GM23338 (cell line): ENCODE data around the gene PPP6R2. TPM values are rescaled to one million over a fixed set of nuclear protein-coding genes. Genes with fewer than 3 reads are reported as not detected.

Source experiments
- ATAC-seq: fragments of 200-7000 bp; cut with Tn5 transposase; 3 replicates; pipeline ENCODE4 v1.9.1; 2020
- DNase-seq: peaks from one replicate; pipeline ENCODE4 v3.0.0-alpha.2; 2015; ENCODE audit warnings: low spot score
- H2AFZ ChIP-seq: fragments of 200-600 bp; sonication (generic); 2 replicates; pipeline ENCODE4 v1.8.0; 2016; ENCODE audit warnings: antibody characterized with exemption, mild to moderate bottlenecking, moderate library complexity
- H3F3A ChIP-seq: fragments of 200-600 bp; sonication (generic); replicated peaks from 2 replicates; pipeline ENCODE4 v1.8.0; 2017; ENCODE audit warnings: antibody characterized with exemption, mixed run types, low read depth
- H3K27ac ChIP-seq: fragments of 200-600 bp; sonication (generic); 2 replicates; pipeline ENCODE4 v1.6.1; 2016; ENCODE audit warnings: low read depth
- H3K27me3 ChIP-seq: fragments of 200-600 bp; sonication (generic); 2 replicates; pipeline ENCODE4 v1.8.0; 2016; ENCODE audit warnings: mild to moderate bottlenecking, mixed run types, moderate library complexity; ENCODE audit not compliant: insufficient read depth
- H3K36me3 ChIP-seq: fragments of 200-600 bp; sonication (generic); 2 replicates; pipeline ENCODE4 v1.8.0; 2016; ENCODE audit warnings: mild to moderate bottlenecking; ENCODE audit not compliant: insufficient read depth
- H3K4me1 ChIP-seq: fragments of 200-600 bp; sonication (generic); 2 replicates; pipeline ENCODE4 v1.8.0; 2016; ENCODE audit warnings: mild to moderate bottlenecking, moderate library complexity; ENCODE audit not compliant: insufficient read depth
- H3K4me2 ChIP-seq: fragments of 200-600 bp; sonication (generic); 2 replicates; pipeline ENCODE4 v1.7.1; 2017; ENCODE audit warnings: mixed run types
- H3K4me3 ChIP-seq: fragments of 200-600 bp; sonication (generic); 2 replicates; pipeline ENCODE4 v1.6.1; 2016; ENCODE audit warnings: mixed run types
- H3K79me2 ChIP-seq: fragments of 200-600 bp; sonication (generic); replicated peaks from 2 replicates; pipeline ENCODE4 v1.8.0; 2017; ENCODE audit warnings: mild to moderate bottlenecking; ENCODE audit not compliant: insufficient read depth
- H3K9me2 ChIP-seq: fragments of 200-600 bp; sonication (generic); 2 replicates; pipeline ENCODE4 v1.8.0; 2017; ENCODE audit not compliant: insufficient read depth
- H4K20me1 ChIP-seq: fragments of 200-600 bp; sonication (generic); replicated peaks from 2 replicates; pipeline ENCODE4 v1.8.0; 2017; ENCODE audit warnings: mild to moderate bottlenecking; ENCODE audit not compliant: insufficient read depth
- H3K27ac Mint-ChIP-seq: 2 replicates; pipeline ENCODE4 v1.8.0; 2020; ENCODE audit warnings: inconsistent platforms, mild to moderate bottlenecking, moderate library complexity, mixed read lengths
- H3K27me3 Mint-ChIP-seq: 3 replicates; pipeline ENCODE4 v1.8.0; 2022; ENCODE audit warnings: low read depth, mild to moderate bottlenecking, moderate library complexity, mixed read lengths, inconsistent platforms; ENCODE audit not compliant: insufficient read depth, poor library complexity
- H3K36me3 Mint-ChIP-seq: 3 replicates; pipeline ENCODE4 v1.8.0; 2021; ENCODE audit warnings: low read depth, mild to moderate bottlenecking, inconsistent platforms, moderate library complexity, mixed read lengths
- H3K4me1 Mint-ChIP-seq: 3 replicates; pipeline ENCODE4 v1.8.0; 2020; ENCODE audit warnings: mild to moderate bottlenecking, inconsistent platforms, mixed read lengths
- H3K4me3 Mint-ChIP-seq: 3 replicates; pipeline ENCODE4 v1.8.0; 2021; ENCODE audit warnings: moderate library complexity, mild to moderate bottlenecking, inconsistent platforms, mixed read lengths
- H3K9me3 Mint-ChIP-seq: 3 replicates; pipeline ENCODE4 v1.8.0; 2020; ENCODE audit warnings: moderate library complexity, mild to moderate bottlenecking, inconsistent platforms, mixed read lengths
- CREB1 ChIP-seq: fragments of 250-450 bp; sonication (Bioruptor Pico); IDR thresholded peaks from 2 replicates; pipeline ENCODE4 v1.5.0; 2020; ENCODE audit warnings: low read depth, mild to moderate bottlenecking, moderate library complexity
- ETS1 ChIP-seq: IDR thresholded peaks from 2 replicates; pipeline ENCODE4 v1.6.1; 2016; ENCODE audit warnings: antibody characterized with exemption
- EZH2 ChIP-seq: fragments of 200-600 bp; sonication (generic); IDR thresholded peaks from one replicate; pipeline ENCODE4 v1.8.0; 2017; ENCODE audit warnings: antibody characterized with exemption, mild to moderate bottlenecking, low read depth; ENCODE audit not compliant: unreplicated experiment
- EZH2phosphoT487 ChIP-seq: fragments of 200-600 bp; sonication (generic); IDR thresholded peaks from one replicate; pipeline ENCODE4 v1.8.1; 2018; ENCODE audit warnings: antibody characterized with exemption; ENCODE audit not compliant: unreplicated experiment
- JUNB ChIP-seq: IDR thresholded peaks from one replicate; pipeline ENCODE4 v1.6.1; 2016; ENCODE audit warnings: antibody characterized with exemption; ENCODE audit not compliant: unreplicated experiment
- NANOG ChIP-seq: IDR thresholded peaks from 2 replicates; pipeline ENCODE4 v1.6.1; 2016; ENCODE audit warnings: antibody characterized with exemption, borderline replicate concordance
- POLR2AphosphoS5 ChIP-seq: IDR thresholded peaks from 2 replicates; pipeline ENCODE4 v1.6.1; 2016; ENCODE audit warnings: antibody characterized with exemption, low read depth
- REST ChIP-seq: IDR thresholded peaks from one replicate; pipeline ENCODE4 v1.6.1; 2018; ENCODE audit warnings: antibody characterized with exemption; ENCODE audit not compliant: unreplicated experiment
- ZNF114 ChIP-seq: fragments of 250-450 bp; sonication (Bioruptor Pico); IDR thresholded peaks from 2 replicates; pipeline ENCODE4 v1.5.0; 2020; ENCODE audit warnings: mild to moderate bottlenecking, moderate library complexity
- ZNF331 ChIP-seq: fragments of 250-450 bp; sonication (Bioruptor Pico); IDR thresholded peaks from 2 replicates; pipeline ENCODE4 v1.5.0; 2020; ENCODE audit warnings: low read depth, mild to moderate bottlenecking, moderate library complexity
- polyA plus RNA-seq: library from polyadenylated mRNA; unstranded; fragments of >200 nt; fragmentation: Nextera tagmentation; extraction: Ambion mirVana; gene quantifications from 2 replicates; pipeline ENCODE4 v1.2.1, GENCODE V29; 2016
- total RNA-seq: library from RNA; depleted of rRNA; stranded (reverse); fragments of >200 nt; shearing (Covaris generic); gene quantifications from 2 replicates; pipeline ENCODE4 v1.2.3, GENCODE V29; 2014
- TF ChIP-seq, protein P1 (sequence below), 2 experiments: fragments of 200-600 bp in 1 of 2; sonication (generic) in 1 of 2; conservative IDR thresholded peaks; 2 replicates each; pipeline versions ENCODE4 v1.5.1 to v1.6.1; 2016 to 2017; ENCODE audit warnings: antibody characterized with exemption in 2 of 2, low read depth in 2 of 2, mild to moderate bottlenecking in 2 of 2, moderate library complexity in 1 of 2

PPP6R2 gene
- total and polyA plus RNA-seq, 2 experiments from 2014 or later = 11.9 to 45.8 TPM

GRCh38 chr22:50467341-50467740, 124.2 kb downstream of the PPP6R2 start:
- Histone ChIP-seq H3K79me2 (peaks cover 42% of the 10 kb centered on the region), H3K27me3 (no peaks in the 10 kb centered on the region), H3K36me3 (no peaks in the 10 kb centered on the region), H4K20me1 (peaks cover 28% of the 10 kb centered on the region), H3K4me2 (no peak overlapping the region), H2AFZ (no peak overlapping the region), H3F3A (no peaks in the 10 kb centered on the region), H3K4me1 (peaks cover 8% of the 10 kb centered on the region; the same call in 1 of the 2 replicates), H3K4me3 (no peak overlapping the region), H3K27ac (no peak overlapping the region), H3K9me2 (no peaks in the 10 kb centered on the region)
- no peak for ATAC-seq
- H3K9me3 Mint-ChIP-seq = no peaks in the 10 kb centered on the region
- H3K4me1 Mint-ChIP-seq = peaks cover 20% of the 10 kb centered on the region
- H3K4me3 Mint-ChIP-seq = no peak overlapping the region
- no peak for DNase-seq
- peaks cover 12% of the 10 kb centered on the region for H3K27me3 Mint-ChIP-seq
- TF ChIP-seq EZH2 = no peak
- TF ChIP-seq EZH2phosphoT487 = no peak
- TF ChIP-seq JUNB = no peak
- no peak for TF ChIP-seq NANOG
- TF ChIP-seq POLR2AphosphoS5 = no peak
- TF ChIP-seq ZNF331 (CRISPR knock-in tag) = no peak
- TF ChIP-seq ZNF114 (CRISPR knock-in tag) = no peak
- peaks cover 23% of the 10 kb centered on the region for H3K36me3 Mint-ChIP-seq
- no peak overlapping the region for H3K27ac Mint-ChIP-seq

- H3K27me3 Mint-ChIP-seq = peaks cover 12% of the 10 kb centered on the region
- Histone ChIP-seq H3K9me2 (no peaks in the 10 kb centered on the region), H2AFZ (no peak overlapping the region), H3K4me2 (no peak overlapping the region), H3K36me3 (no peaks in the 10 kb centered on the region), H3F3A (no peaks in the 10 kb centered on the region), H3K79me2 (peaks cover 48% of the 10 kb centered on the region), H3K27ac (no peak overlapping the region), H3K27me3 (no peaks in the 10 kb centered on the region), H3K4me3 (no peak overlapping the region), H3K4me1 (peaks cover 8% of the 10 kb centered on the region; the same call in 1 of the 2 replicates), H4K20me1 (peaks cover 33% of the 10 kb centered on the region)
- peaks cover 20% of the 10 kb centered on the region for H3K36me3 Mint-ChIP-seq
- H3K4me3 Mint-ChIP-seq = no peak overlapping the region
- ATAC-seq = no peak
- DNase-seq = no peak
- no peaks in the 10 kb centered on the region for H3K9me3 Mint-ChIP-seq
- no peak overlapping the region for H3K27ac Mint-ChIP-seq
- peaks cover 20% of the 10 kb centered on the region for H3K4me1 Mint-ChIP-seq
- TF ChIP-seq NANOG = no peak
- TF ChIP-seq ZNF114 (CRISPR knock-in tag) = no peak
- TF ChIP-seq CREB1 = no peak
- no peak for TF ChIP-seq JUNB
- no peak for TF ChIP-seq EZH2
- no peak for TF ChIP-seq EZH2phosphoT487
- TF ChIP-seq, protein P1, sequence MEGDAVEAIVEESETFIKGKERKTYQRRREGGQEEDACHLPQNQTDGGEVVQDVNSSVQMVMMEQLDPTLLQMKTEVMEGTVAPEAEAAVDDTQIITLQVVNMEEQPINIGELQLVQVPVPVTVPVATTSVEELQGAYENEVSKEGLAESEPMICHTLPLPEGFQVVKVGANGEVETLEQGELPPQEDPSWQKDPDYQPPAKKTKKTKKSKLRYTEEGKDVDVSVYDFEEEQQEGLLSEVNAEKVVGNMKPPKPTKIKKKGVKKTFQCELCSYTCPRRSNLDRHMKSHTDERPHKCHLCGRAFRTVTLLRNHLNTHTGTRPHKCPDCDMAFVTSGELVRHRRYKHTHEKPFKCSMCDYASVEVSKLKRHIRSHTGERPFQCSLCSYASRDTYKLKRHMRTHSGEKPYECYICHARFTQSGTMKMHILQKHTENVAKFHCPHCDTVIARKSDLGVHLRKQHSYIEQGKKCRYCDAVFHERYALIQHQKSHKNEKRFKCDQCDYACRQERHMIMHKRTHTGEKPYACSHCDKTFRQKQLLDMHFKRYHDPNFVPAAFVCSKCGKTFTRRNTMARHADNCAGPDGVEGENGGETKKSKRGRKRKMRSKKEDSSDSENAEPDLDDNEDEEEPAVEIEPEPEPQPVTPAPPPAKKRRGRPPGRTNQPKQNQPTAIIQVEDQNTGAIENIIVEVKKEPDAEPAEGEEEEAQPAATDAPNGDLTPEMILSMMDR (conservative IDR thresholded peaks at IDR 0.05; ENCODE audit: low read depth in 2 of 2) = no peak
- TF ChIP-seq ETS1 = no peak
- TF ChIP-seq ZNF331 (CRISPR knock-in tag) = no peak
- TF ChIP-seq REST = no peak
- no peak for TF ChIP-seq POLR2AphosphoS5
Observed at GRCh38 chr22:50467773-50468440, 124.8 kb downstream of the PPP6R2 start.
